HT-29 (cell line): ENCODE measurements around the gene LZTS3. TPM values are rescaled to one million over a fixed set of nuclear protein-coding genes. Genes with fewer than 3 reads are reported as not detected.
"Not testable (repeated sequence)": the region's sequence is repeated elsewhere in the genome, so short reads cannot be mapped to it uniquely, and the experiment has no call there.

Source experiments
- DNase-seq: peaks from one replicate; pipeline ENCODE4 v3.0.0-alpha.2; 2015; ENCODE audit warnings: low spot score
- total RNA-seq: library from RNA; depleted of rRNA; stranded (reverse); fragments of >200 nt; shearing (Covaris generic); gene quantifications from 2 replicates; pipeline ENCODE4 v1.2.3, GENCODE V29; 2014; rRNA removed

The LZTS3 gene
- total RNA-seq = 6.5 and 6.6 TPM in 2 replicates

GRCh38 chr20:3172933-3173609 is at the start of gene LZTS3:
TSS of gene LZTS3 (minus strand) at chr20:3173549. CDS start at chr20:3167163, 6,386 bp downstream.
- no peak for DNase-seq

GRCh38 chr20:3221398-3222226 is 48.3 kb upstream of the LZTS3 start:
- peak; percentile 48 for DNase-seq

- DNase-seq = peak; percentile 48
Observed at GRCh38 chr20:3218307-3218988, 45.1 kb upstream of the LZTS3 start.

GRCh38 chr20:3215359-3215917 is 42.1 kb upstream of the LZTS3 start:
- not testable (repeated sequence) for DNase-seq

GRCh38 chr20:3213226-3213625 is 39.9 kb upstream of the LZTS3 start:
- no peak for DNase-seq

GRCh38 chr20:3210346-3210745 is 37.0 kb upstream of the LZTS3 start:
- DNase-seq = no peak

- peak; percentile 34 for DNase-seq
Observed at GRCh38 chr20:3209946-3210317, 36.6 kb upstream of the LZTS3 start.

GRCh38 chr20:3209257-3209945 is 36.1 kb upstream of the LZTS3 start, which contains the start of gene ITPA:
TSS of gene ITPA (plus strand) at chr20:3209498. CDS start at chr20:3209552, 54 bp downstream.
- DNase-seq = peak; percentile 46

- peak; percentile 29 for DNase-seq
Observed at GRCh38 chr20:3208786-3209256, 35.5 kb upstream of the LZTS3 start.

- peak; percentile 89 for DNase-seq
Observed at GRCh38 chr20:3204124-3204794, 30.9 kb upstream of the LZTS3 start, which contains the start of gene DDRGK1. TSS of gene DDRGK1 (minus strand) at chr20:3204682. CDS start at chr20:3204627, 55 bp downstream.

GRCh38 chr20:3203315-3204123 is 30.2 kb upstream of the LZTS3 start:
- DNase-seq = peak; percentile 50

GRCh38 chr20:3202965-3203314 is 29.6 kb upstream of the LZTS3 start:
- DNase-seq = no peak

GRCh38 chr20:3199976-3200755 is 26.8 kb upstream of the LZTS3 start:
- no peak for DNase-seq

GRCh38 chr20:3199206-3199605 is 25.9 kb upstream of the LZTS3 start:
- DNase-seq = no peak

GRCh38 chr20:3195590-3196237 is 22.4 kb upstream of the LZTS3 start:
- DNase-seq = no peak

GRCh38 chr20:3194617-3195280 is 21.4 kb upstream of the LZTS3 start:
- no peak for DNase-seq

GRCh38 chr20:3193806-3194616 is 20.7 kb upstream of the LZTS3 start:
- DNase-seq = no peak
